ENCODE data around the gene PSAPL1. TPM values are rescaled to one million over a fixed set of nuclear protein-coding genes. Genes with fewer than 3 reads are reported as not detected.

Gene PSAPL1
- total RNA-seq, 6 experiments from 2014 or later = not detected

DNA sequence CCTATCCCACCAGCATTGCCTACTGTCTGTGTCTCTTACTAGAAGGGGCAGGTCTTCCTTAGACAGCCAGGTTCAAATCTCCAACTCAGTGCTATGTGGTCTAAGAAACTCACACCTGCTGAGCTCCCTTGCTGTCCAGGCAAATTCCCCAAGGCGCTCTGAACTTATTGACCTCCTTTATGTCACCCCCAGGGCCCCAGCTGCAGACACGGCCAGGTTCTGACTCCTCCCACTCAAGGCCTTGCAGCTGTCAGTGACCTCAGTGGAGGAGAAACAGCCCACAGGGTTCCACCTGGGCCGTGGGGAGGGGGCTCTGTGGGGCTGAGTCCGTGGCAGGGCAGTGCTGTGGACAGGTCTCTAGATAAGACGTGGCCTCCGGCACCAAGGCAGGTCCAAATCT lies 42.1 kb upstream of the PSAPL1 start:
- no peak for ATAC-seq
- no peaks in the 10 kb centered on the region for H3K36me3 ChIP-seq
- H3K27me3 ChIP-seq = no peaks in the 10 kb centered on the region
- no peaks in the 10 kb centered on the region for H3K4me1 ChIP-seq
- H3K4me3 ChIP-seq = no peak overlapping the region
- no peak overlapping the region for H3K27ac ChIP-seq
- DNase-seq = no peak
- intact Hi-C loops (cut with DNase I) = no loop called here
- no peaks in the 10 kb centered on the region for H3K9me3 ChIP-seq
- WGBS (ENCODE audit: insufficient coverage, low coverage, low lambda C conversion rate, missing lambda C conversion rate) = 29% methylated on average over 1 of the region's 6 CpGs
- TF ChIP-seq, protein P1, sequence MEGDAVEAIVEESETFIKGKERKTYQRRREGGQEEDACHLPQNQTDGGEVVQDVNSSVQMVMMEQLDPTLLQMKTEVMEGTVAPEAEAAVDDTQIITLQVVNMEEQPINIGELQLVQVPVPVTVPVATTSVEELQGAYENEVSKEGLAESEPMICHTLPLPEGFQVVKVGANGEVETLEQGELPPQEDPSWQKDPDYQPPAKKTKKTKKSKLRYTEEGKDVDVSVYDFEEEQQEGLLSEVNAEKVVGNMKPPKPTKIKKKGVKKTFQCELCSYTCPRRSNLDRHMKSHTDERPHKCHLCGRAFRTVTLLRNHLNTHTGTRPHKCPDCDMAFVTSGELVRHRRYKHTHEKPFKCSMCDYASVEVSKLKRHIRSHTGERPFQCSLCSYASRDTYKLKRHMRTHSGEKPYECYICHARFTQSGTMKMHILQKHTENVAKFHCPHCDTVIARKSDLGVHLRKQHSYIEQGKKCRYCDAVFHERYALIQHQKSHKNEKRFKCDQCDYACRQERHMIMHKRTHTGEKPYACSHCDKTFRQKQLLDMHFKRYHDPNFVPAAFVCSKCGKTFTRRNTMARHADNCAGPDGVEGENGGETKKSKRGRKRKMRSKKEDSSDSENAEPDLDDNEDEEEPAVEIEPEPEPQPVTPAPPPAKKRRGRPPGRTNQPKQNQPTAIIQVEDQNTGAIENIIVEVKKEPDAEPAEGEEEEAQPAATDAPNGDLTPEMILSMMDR (IDR thresholded peaks at IDR 0.05) = no peak
- TF ChIP-seq POLR2A (IDR thresholded peaks at IDR 0.05) = no peak

DNA sequence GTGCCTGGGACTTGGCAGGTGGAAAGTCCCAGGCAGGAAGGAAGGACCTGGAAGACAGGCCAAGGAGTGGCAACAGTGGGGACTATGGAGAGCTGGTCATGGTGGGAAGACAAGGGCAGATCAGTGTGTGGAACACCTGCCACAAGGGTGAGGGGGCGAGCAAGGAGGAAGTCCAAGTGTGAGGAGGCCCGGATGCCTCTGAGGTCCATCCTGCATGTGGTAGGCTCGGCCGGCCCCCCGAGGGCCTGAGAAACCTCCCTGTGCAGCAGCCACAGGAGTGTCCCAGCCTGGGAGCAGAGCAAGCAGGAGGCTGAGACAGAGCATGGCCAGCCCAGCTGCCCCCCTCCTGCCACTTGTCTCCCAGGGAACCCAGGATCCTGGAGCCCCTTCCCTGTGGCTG lies 40.5 kb upstream of the PSAPL1 start:
- DNase-seq = no peak
- no peak for ATAC-seq
- Histone ChIP-seq H3K27me3 (no peaks in the 10 kb centered on the region), H3K9me3 (no peaks in the 10 kb centered on the region), H3K27ac (no peak overlapping the region), H3K36me3 (no peaks in the 10 kb centered on the region), H3K4me3 (no peak overlapping the region), H3K4me1 (no peaks in the 10 kb centered on the region)
- no CpG with 5 or more reads among the region's 5 CpGs for WGBS (ENCODE audit: insufficient coverage, low coverage, low lambda C conversion rate, missing lambda C conversion rate)
- intact Hi-C loops (cut with DNase I) = no loop called here
- TF ChIP-seq POLR2A (IDR thresholded peaks at IDR 0.05) = no peak
- TF ChIP-seq, protein P1 (IDR thresholded peaks at IDR 0.05) = no peak

DNA sequence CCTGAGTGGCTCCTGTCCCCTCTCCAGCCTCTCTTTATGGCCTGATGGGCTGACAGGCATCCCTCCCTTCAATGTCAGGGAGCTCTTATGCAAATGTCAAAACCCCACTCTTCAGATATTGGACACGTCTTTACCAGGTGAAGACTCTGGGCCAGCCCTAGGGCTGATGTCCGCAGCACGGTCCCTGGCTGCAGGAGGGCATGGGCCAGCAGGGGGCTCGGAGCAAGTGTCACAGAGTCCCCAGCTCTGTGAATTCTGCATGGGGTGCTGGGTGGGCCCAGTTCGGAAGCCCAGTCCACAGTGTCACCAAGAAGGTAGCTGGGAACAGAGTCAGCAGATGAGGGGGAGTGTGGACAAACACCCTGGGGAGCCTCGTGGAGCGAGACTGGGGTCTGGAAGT lies 39.6 kb upstream of the PSAPL1 start:
- no peak for ATAC-seq
- Histone ChIP-seq H3K4me1 (no peaks in the 10 kb centered on the region), H3K9me3 (no peaks in the 10 kb centered on the region), H3K4me3 (no peak overlapping the region), H3K27ac (no peak overlapping the region), H3K36me3 (no peaks in the 10 kb centered on the region), H3K27me3 (no peaks in the 10 kb centered on the region)
- WGBS (ENCODE audit: insufficient coverage, low coverage, low lambda C conversion rate, missing lambda C conversion rate) = 60% methylated on average over 3 of the region's 7 CpGs
- intact Hi-C loops (cut with DNase I) = no loop called here
- no peak for DNase-seq
- TF ChIP-seq POLR2A (IDR thresholded peaks at IDR 0.05) = no peak
- TF ChIP-seq, protein P1 (IDR thresholded peaks at IDR 0.05) = no peak

DNA sequence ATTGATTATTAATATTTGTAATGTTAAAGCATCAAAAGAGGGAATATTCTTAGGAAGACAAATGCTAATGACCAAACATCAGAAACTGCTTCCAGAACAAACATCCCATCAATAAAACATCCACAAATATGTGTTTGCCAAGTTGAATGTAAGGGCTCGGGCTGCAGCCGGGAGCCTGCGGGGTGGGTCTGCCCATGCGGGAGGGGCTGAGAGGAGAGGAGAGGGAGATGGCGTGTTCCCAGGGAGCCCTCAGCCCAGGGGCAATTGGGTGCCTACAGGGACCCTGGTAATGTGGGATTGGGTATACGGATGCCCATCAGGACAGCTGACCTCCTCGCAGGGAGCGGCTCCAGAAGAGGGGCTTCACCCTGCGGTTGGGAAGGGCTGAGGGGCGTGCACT lies 38.4 kb upstream of the PSAPL1 start:
- no peak for DNase-seq
- TF ChIP-seq, protein P1 (IDR thresholded peaks at IDR 0.05) = no peak
- TF ChIP-seq POLR2A (IDR thresholded peaks at IDR 0.05) = no peak
- Histone ChIP-seq H3K4me1 (no peaks in the 10 kb centered on the region), H3K27me3 (no peaks in the 10 kb centered on the region), H3K36me3 (no peaks in the 10 kb centered on the region), H3K9me3 (no peaks in the 10 kb centered on the region), H3K4me3 (no peak overlapping the region), H3K27ac (no peak overlapping the region)
- no peak for ATAC-seq
- 80% methylated on average over 5 of the region's 10 CpGs for WGBS (ENCODE audit: insufficient coverage, low coverage, low lambda C conversion rate, missing lambda C conversion rate)
- intact Hi-C loops (cut with DNase I) = no loop called here

DNA sequence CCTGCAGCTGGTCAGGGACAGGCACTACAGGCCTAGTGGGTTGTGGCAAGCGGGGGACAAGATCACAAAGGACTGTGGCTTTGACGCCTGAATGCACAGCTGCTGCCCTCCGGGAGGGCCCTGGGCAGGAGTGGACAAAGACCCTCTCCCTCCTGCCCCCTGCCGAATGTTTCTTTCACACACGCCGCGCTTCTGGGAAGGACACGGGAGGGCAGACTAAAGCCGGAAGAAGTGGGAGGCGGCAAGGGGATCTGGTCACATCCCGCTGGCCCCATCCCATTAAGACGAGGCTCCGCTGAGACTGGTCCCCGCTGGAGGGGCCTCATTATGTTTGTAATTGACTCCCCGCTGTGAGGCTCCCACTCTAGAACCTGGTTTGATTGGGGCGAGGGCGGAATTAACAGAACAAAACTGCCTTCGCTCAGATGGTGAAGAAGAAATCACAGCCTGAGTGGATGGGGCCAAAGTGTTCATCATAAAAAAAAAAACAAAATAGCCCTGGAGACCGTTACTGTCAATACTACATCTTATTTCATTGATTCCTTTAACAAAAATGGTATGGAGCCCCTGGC lies 37.8 kb upstream of the PSAPL1 start:
- Histone ChIP-seq H3K27ac (no peak overlapping the region), H3K9me3 (no peaks in the 10 kb centered on the region), H3K36me3 (no peaks in the 10 kb centered on the region), H3K27me3 (no peaks in the 10 kb centered on the region), H3K4me3 (no peak overlapping the region), H3K4me1 (no peaks in the 10 kb centered on the region)
- TF ChIP-seq POLR2A (IDR thresholded peaks at IDR 0.05) = no peak
- TF ChIP-seq, protein P1 (IDR thresholded peaks at IDR 0.05) = no peak
- no peak for ATAC-seq
- WGBS (ENCODE audit: insufficient coverage, low coverage, low lambda C conversion rate, missing lambda C conversion rate) = 70% methylated on average over 10 of the region's 19 CpGs
- no peak for DNase-seq
- intact Hi-C loops (cut with DNase I) = no loop called here
